K562 (cell line): ENCODE results near the gene CD300E. TPM values are rescaled to one million over a fixed set of nuclear protein-coding genes. Genes with fewer than 3 reads are reported as not detected.
A peak's percentile ranks its signal among the peaks of the same experiment; 100 is the strongest.

ENCODE experiments used
- ATAC-seq: fragments of 200-7000 bp; cut with Tn5 transposase; 3 replicates; pipeline ENCODE4 v1.9.1; 2020; ENCODE audit warnings: moderate library complexity
- BruUV-seq: library from RNA; stranded (reverse); fragments of 400-500 nt; replicated peaks from 2 replicates; lab custom pipeline; 2021; lab: Mats Ljungman, UMichigan
- CTCF ChIA-PET: fragments of 300-600 bp; formaldehyde crosslinking; extraction: SDS; loops from one replicate; lab custom pipeline; 2021; ENCODE audit warnings: low intra/inter-chr PET ratio; lab: Yijun Ruan, JAX
- POLR2A ChIA-PET: fragments of 300-600, 350-650 bp; sonication (Branson Sonifier 250); formaldehyde crosslinking; extraction: SDS; loops from one replicate; lab custom pipeline; 2021; ENCODE audit warnings: antibody characterized with exemption, inconsistent platforms; lab: Yijun Ruan, JAX
- DNase-seq, 4 experiments: peaks; one replicate each; pipeline versions ENCODE4 v3.0.0 to v3.0.0-alpha.2; 2011 to 2018; ENCODE audit warnings: low spot score in 3 of 4, mixed read lengths in 3 of 4; ENCODE audit errors: extremely low read depth in 1 of 4
- FAIRE-seq: peaks from 2 replicates; lab custom pipeline; 2011; peaks lifted over from hg19 to GRCh38; lab: Jason Lieb, UNC
- H2AFZ ChIP-seq: 2 replicates; pipeline ENCODE4 v1.6.0; 2011; ENCODE audit warnings: low read depth, low read length, control low read depth, inconsistent platforms
- H3K27ac ChIP-seq: fragments of 200-600 bp; 3 replicates; pipeline ENCODE4 v1.8.0; 2011; ENCODE audit warnings: low read depth, mild to moderate bottlenecking, control low read depth, inconsistent platforms, low read length, moderate library complexity, mixed read lengths; ENCODE audit errors: extremely low read depth
- H3K27me3 ChIP-seq, 2 experiments: fragments of 300-600 bp in 1 of 2; 2 replicates in 1 of 2; 3 replicates in 1 of 2; pipeline versions ENCODE4 v1.6.0 to v1.8.0; 2011; ENCODE audit warnings: inconsistent platforms in 2 of 2, low read length in 2 of 2, mild to moderate bottlenecking in 1 of 2, mixed read lengths in 1 of 2, moderate library complexity in 1 of 2; ENCODE audit not compliant: control insufficient read depth in 2 of 2, insufficient read depth in 2 of 2
- H3K36me3 ChIP-seq: fragments of 300-600 bp; 3 replicates; pipeline ENCODE4 v1.8.0; 2011; ENCODE audit warnings: mild to moderate bottlenecking, low read length, inconsistent platforms; ENCODE audit not compliant: control insufficient read depth, insufficient read depth
- H3K4me1 ChIP-seq, 2 experiments: fragments of 200-600 bp in 1 of 2; replicated peaks in 1 of 2; 2 replicates in 1 of 2; 3 replicates in 1 of 2; pipeline versions ENCODE4 v1.5.1 to v1.8.0; 2011; ENCODE audit warnings: inconsistent platforms in 2 of 2, low read length in 2 of 2, mild to moderate bottlenecking in 1 of 2, mixed read lengths in 1 of 2, moderate library complexity in 1 of 2; ENCODE audit not compliant: control insufficient read depth in 2 of 2, insufficient read depth in 2 of 2
- H3K4me2 ChIP-seq: 2 replicates; pipeline ENCODE4 v1.6.1; 2011; ENCODE audit warnings: low read length, control low read depth, inconsistent platforms, mixed read lengths; ENCODE audit not compliant: insufficient read depth
- H3K4me3 ChIP-seq: fragments of 200-600 bp; sonication (generic), shearing (Covaris generic); 2 replicates; pipeline ENCODE4 v1.5.1; 2016; ENCODE audit warnings: control low read depth, inconsistent platforms
- H3K79me2 ChIP-seq: fragments of 200-600 bp; 3 replicates; pipeline ENCODE4 v1.8.0; 2011; ENCODE audit warnings: low read length, inconsistent platforms; ENCODE audit not compliant: control insufficient read depth, insufficient read depth
- H3K9ac ChIP-seq, 2 experiments: 2 replicates each; pipeline versions ENCODE4 v1.6.0 to v1.6.1; 2011; ENCODE audit warnings: low read depth in 2 of 2, low read length in 2 of 2, control low read depth in 1 of 2, inconsistent platforms in 1 of 2, mild to moderate bottlenecking in 1 of 2, mixed read lengths in 1 of 2; ENCODE audit not compliant: insufficient read depth in 1 of 2
- H3K9me1 ChIP-seq: one replicate; pipeline ENCODE4 v1.6.0; 2011; ENCODE audit warnings: inconsistent platforms, mild to moderate bottlenecking, low read length, moderate library complexity; ENCODE audit not compliant: control insufficient read depth, insufficient read depth
- H3K9me3 ChIP-seq: replicated peaks from 2 replicates; pipeline ENCODE4 v1.5.1; 2011; ENCODE audit warnings: low read depth, low read length, inconsistent platforms; ENCODE audit not compliant: control insufficient read depth, insufficient read depth
- H4K20me1 ChIP-seq: replicated peaks from 2 replicates; pipeline ENCODE4 v1.6.1; 2011; ENCODE audit warnings: low read length, inconsistent platforms, mixed read lengths; ENCODE audit not compliant: control insufficient read depth, insufficient read depth
- ATF3 ChIP-seq, 2 experiments: fragments of 450-650 bp in 1 of 2; sonication (generic) in 1 of 2; formaldehyde crosslinking in 1 of 2; IDR thresholded peaks in 1 of 2; conservative IDR thresholded peaks in 1 of 2; 2 replicates each; pipeline versions ENCODE4 v1.6.1 to v1.8.1; 2016 to 2023; ENCODE audit warnings: mild to moderate bottlenecking in 2 of 2, moderate library complexity in 2 of 2, inconsistent platforms in 1 of 2, missing genetic modification reagents in 1 of 2
- KLF1 ChIP-seq: fragments of 450-650 bp; IDR thresholded peaks from 2 replicates; pipeline ENCODE4 v1.6.1; 2016; ENCODE audit warnings: missing genetic modification characterization, missing compliant biosample characterization
- MED1 ChIP-seq: sonication (generic); formaldehyde crosslinking; IDR thresholded peaks from 2 replicates; pipeline ENCODE4 v1.8.1; 2023; ENCODE audit warnings: missing genetic modification reagents, borderline replicate concordance
- NR2F6 ChIP-seq: fragments of 450-650 bp; formaldehyde crosslinking; IDR thresholded peaks from 2 replicates; pipeline ENCODE4 v1.4.0; 2020; ENCODE audit warnings: mild to moderate bottlenecking
- WGBS: fragments of 100-300 bp; shearing (Covaris generic); methylation state at CpG from one replicate; pipeline ENCODE4 v1.1.6; 2016; ENCODE audit warnings: low coverage, mixed read lengths; ENCODE audit not compliant: insufficient coverage; ENCODE audit errors: missing lambda C conversion rate; 5-methylcytosine and 5-hydroxymethylcytosine counted together
- in situ Hi-C: fragments of 300-500 bp; cut with MboI; formaldehyde crosslinking; loops from 4 replicates; pipeline ENCODE4 v1.15.0; 2018; ENCODE audit warnings: inconsistent platforms, mixed read lengths
- intact Hi-C: fragments of 100-400 bp; cut with micrococcal nuclease; formaldehyde crosslinking; loops from 2 replicates; pipeline ENCODE4 v1.14.2; 2022
- polyA plus RNA-seq, 8 experiments: library from polyadenylated mRNA; depleted of rRNA in 4 of 8; stranded (reverse) in 5 of 8; unstranded in 3 of 8; fragments of >200 nt; fragmentation: Nextera tagmentation in 2 of 8; fragmentation: Illumina TruSeq in 1 of 8; extraction: Ambion mirVana in 2 of 8; extraction: Trizol in 1 of 8; gene quantifications; 2 replicates each; pipeline versions ENCODE4 v1.2.1 to v1.2.3, GENCODE V29; 2011 to 2014; ENCODE audit warnings: inconsistent platforms in 1 of 8, missing spikeins in 1 of 8
- total RNA-seq, 7 experiments: library from RNA; depleted of rRNA in 6 of 7; stranded (reverse); fragments of >200 nt in 6 of 7; fragmentation: Illumina TruSeq in 2 of 7; extraction: Trizol in 2 of 7; gene quantifications; 2 replicates each; pipeline versions ENCODE4 v1.2.1 to v1.2.3, GENCODE V29; 2011 to 2021; ENCODE audit warnings: low replicate concordance in 1 of 7
- TF ChIP-seq, protein P1 (sequence below), 2 experiments: fragments of 250-450 bp in 1 of 2; fragments of 450-650 bp in 1 of 2; sonication (Bioruptor Pico) in 1 of 2; IDR thresholded peaks; 2 replicates each; pipeline versions ENCODE4 v1.6.1 to v1.8.0; 2016 to 2021; ENCODE audit warnings: mild to moderate bottlenecking in 2 of 2, moderate library complexity in 2 of 2, missing compliant biosample characterization in 1 of 2, missing genetic modification characterization in 1 of 2

The CD300E gene
- total and polyA plus RNA-seq, 9 of the 15 experiments (the other 6 are each of a cell fraction or from before 2014, with no cell fraction given), result not detected

- TF ChIP-seq, protein P1, sequence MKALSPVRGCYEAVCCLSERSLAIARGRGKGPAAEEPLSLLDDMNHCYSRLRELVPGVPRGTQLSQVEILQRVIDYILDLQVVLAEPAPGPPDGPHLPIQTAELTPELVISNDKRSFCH (CRISPR knock-in tag; IDR thresholded peaks at IDR 0.05), result no peak
- TF ChIP-seq, protein P1 (tag; IDR thresholded peaks at IDR 0.05), result no peak
- TF ChIP-seq KLF1 (tag), result no peak
- no peak for TF ChIP-seq MED1 (CRISPR knock-in tag)
Measured at GRCh38 chr17:74659889-74660288, 36.4 kb upstream of the CD300E start (continued).

DNA sequence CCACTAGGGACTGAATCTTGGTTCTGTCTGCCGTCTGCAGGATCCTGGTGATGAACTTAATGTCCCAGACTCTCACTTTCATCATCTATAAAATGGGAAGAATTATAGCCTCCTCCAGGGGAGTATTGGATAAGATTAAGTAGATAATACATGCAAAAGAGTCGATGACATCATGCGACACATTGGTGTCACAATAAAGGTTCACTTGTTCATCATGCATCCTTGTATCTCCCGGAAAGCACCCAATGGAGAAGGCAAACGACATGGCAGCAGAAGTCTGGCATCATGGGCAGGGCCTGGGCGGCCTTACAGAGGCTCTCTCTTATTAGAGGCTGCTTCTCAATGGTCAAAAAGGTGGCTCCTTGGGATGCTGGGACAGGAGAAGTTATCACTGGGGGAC, 35.1 kb upstream of the CD300E start:
- ChIA-PET CTCF (no interaction called here), POLR2A (interaction anchor here (1.8 kb wide), 1 partner anchor 112 kb away, joined by 4 read pairs; no protein-coding TSS in a partner anchor)
- in situ Hi-C loops (no loop called here), intact Hi-C loops (no loop called here)
- Histone ChIP-seq H3K9me1 (no peaks in the 10 kb centered on the region), H3K36me3 (no peaks in the 10 kb centered on the region), H4K20me1 (peaks cover 5% of the 10 kb centered on the region), H3K9ac (no peak overlapping the region), H3K79me2 (no peaks in the 10 kb centered on the region), H3K4me2 (no peak overlapping the region), H2AFZ (no peak overlapping the region), H3K27ac (no peak overlapping the region), H3K9me3 (no peaks in the 10 kb centered on the region), H3K27me3 (peaks cover 4 to 20% of the 10 kb centered on the region in 2 experiments; a peak in 3 of 5 replicates), H3K4me1 (no peaks in the 10 kb centered on the region), H3K4me3 (no peak overlapping the region)
- FAIRE-seq (no peak), ATAC-seq (no peak)
- 0% methylated on average over 6 of the region's 6 CpGs for WGBS
- no TSS peak for BruUV-seq
- TF ChIP-seq ATF3 (IDR thresholded peaks at IDR 0.05) (peak; percentile 20; the same call in 1 of the 2 replicates), ATF3 (CRISPR knock-in tag; conservative IDR thresholded peaks at IDR 0.05) (no peak), NR2F6 (CRISPR knock-in tag) (no peak)
- TF ChIP-seq, all 486 proteins: peak for 1
- DNase-seq, result no peak
